ENCODE measurements around the gene IFNW1.
"Not testable (repeated sequence)": the region's sequence is repeated elsewhere in the genome, so short reads cannot be mapped to it uniquely, and the experiment has no call there.

The IFNW1 gene

GRCh38 chr9:21141427-21141882, at the start of gene IFNW1:
Gene IFNW1, minus strand, starts transcription at chr9:21141832. Its CDS starts 262 bp downstream, at chr9:21141570.
- Histone ChIP-seq H3K27me3 (no peaks in the 10 kb centered on the region), H3K9me3 (no peaks in the 10 kb centered on the region), H3K27ac (no peak within 1 kb of the TSS), H3K4me3 (ENCODE audit: low read depth in 1 of 2, low read length in 1 of 2) (no peak within 1 kb of the TSS), H3K36me3 (no peaks in the 10 kb centered on the region), H3K4me1 (ENCODE audit: control insufficient read depth in 1 of 2, insufficient read depth in 1 of 2, low read depth in 1 of 2, low read length in 1 of 2) (no peaks in the 10 kb centered on the region)
- TF ChIP-seq CTCF (IDR thresholded peaks at IDR 0.05), result no peak

GRCh38 chr9:21187487-21187886, 45.9 kb upstream of the IFNW1 start, which contains the start of gene IFNA4:
Gene IFNA4, minus strand, starts transcription at chr9:21187587. Its CDS starts 56 bp downstream, at chr9:21187531.
- not testable (repeated sequence) for H3K27ac ChIP-seq; H3K9me3 ChIP-seq; H3K27me3 ChIP-seq; H3K4me1 ChIP-seq (ENCODE audit: control insufficient read depth in 1 of 2, insufficient read depth in 1 of 2, low read depth in 1 of 2, low read length in 1 of 2); H3K4me3 ChIP-seq (ENCODE audit: low read depth in 1 of 2, low read length in 1 of 2); H3K36me3 ChIP-seq

GRCh38 chr9:21182810-21183736, 41.4 kb upstream of the IFNW1 start:
- not testable (repeated sequence) for H3K27ac ChIP-seq; H3K27me3 ChIP-seq; H3K4me1 ChIP-seq (ENCODE audit: control insufficient read depth in 1 of 2, insufficient read depth in 1 of 2, low read depth in 1 of 2, low read length in 1 of 2); H3K9me3 ChIP-seq; H3K36me3 ChIP-seq; H3K4me3 ChIP-seq (ENCODE audit: low read depth in 1 of 2, low read length in 1 of 2)
- peak; percentile 35 for TF ChIP-seq CTCF (IDR thresholded peaks at IDR 0.05)

GRCh38 chr9:21174671-21175070, 33.0 kb upstream of the IFNW1 start:
- Histone ChIP-seq H3K9me3 (no peaks in the 10 kb centered on the region), H3K27me3 (no peaks in the 10 kb centered on the region), H3K4me1 (ENCODE audit: control insufficient read depth in 1 of 2, insufficient read depth in 1 of 2, low read depth in 1 of 2, low read length in 1 of 2) (no peaks in the 10 kb centered on the region), H3K27ac (no peak overlapping the region), H3K4me3 (ENCODE audit: low read depth in 1 of 2, low read length in 1 of 2) (no peak overlapping the region), H3K36me3 (no peaks in the 10 kb centered on the region)
- TF ChIP-seq CTCF (IDR thresholded peaks at IDR 0.05), result no peak

- Histone ChIP-seq H3K27me3 (no peaks in the 10 kb centered on the region), H3K9me3 (no peaks in the 10 kb centered on the region), H3K4me1 (ENCODE audit: control insufficient read depth in 1 of 2, insufficient read depth in 1 of 2, low read depth in 1 of 2, low read length in 1 of 2) (no peaks in the 10 kb centered on the region), H3K4me3 (ENCODE audit: low read depth in 1 of 2, low read length in 1 of 2) (no peak overlapping the region), H3K36me3 (no peaks in the 10 kb centered on the region), H3K27ac (no peak overlapping the region)
- no peak for TF ChIP-seq CTCF (IDR thresholded peaks at IDR 0.05)
Measured at GRCh38 chr9:21172156-21172555, 30.5 kb upstream of the IFNW1 start.

- H3K36me3 ChIP-seq, result no peaks in the 10 kb centered on the region
- no peaks in the 10 kb centered on the region for H3K27me3 ChIP-seq
- no peak for TF ChIP-seq CTCF (IDR thresholded peaks at IDR 0.05)
- no peak overlapping the region for H3K4me3 ChIP-seq (ENCODE audit: low read depth in 1 of 2, low read length in 1 of 2)
- H3K4me1 ChIP-seq (ENCODE audit: control insufficient read depth in 1 of 2, insufficient read depth in 1 of 2, low read depth in 1 of 2, low read length in 1 of 2), result no peaks in the 10 kb centered on the region
- H3K9me3 ChIP-seq, result no peaks in the 10 kb centered on the region
- H3K27ac ChIP-seq, result no peak overlapping the region
Measured at GRCh38 chr9:21171351-21171750, 29.7 kb upstream of the IFNW1 start.

GRCh38 chr9:21166560-21166959, 24.9 kb upstream of the IFNW1 start, which contains the start of gene IFNA21:
Gene IFNA21, minus strand, starts transcription at chr9:21166660. Its CDS starts 48 bp downstream, at chr9:21166612.
- H3K27ac ChIP-seq; H3K36me3 ChIP-seq; H3K9me3 ChIP-seq; H3K4me3 ChIP-seq (ENCODE audit: low read depth in 1 of 2, low read length in 1 of 2); H3K4me1 ChIP-seq (ENCODE audit: control insufficient read depth in 1 of 2, insufficient read depth in 1 of 2, low read depth in 1 of 2, low read length in 1 of 2); H3K27me3 ChIP-seq: not testable (repeated sequence)
